ENCODE measurements around the gene EPSTI1.
A peak's percentile ranks its signal among the peaks of the same experiment; 100 is the strongest.

The EPSTI1 gene

GRCh38 chr13:42971691-42972347 is 20.2 kb downstream of the EPSTI1 start:
- DNase-seq (ENCODE audit: low read depth in 3 of 3), result no peak

DNA sequence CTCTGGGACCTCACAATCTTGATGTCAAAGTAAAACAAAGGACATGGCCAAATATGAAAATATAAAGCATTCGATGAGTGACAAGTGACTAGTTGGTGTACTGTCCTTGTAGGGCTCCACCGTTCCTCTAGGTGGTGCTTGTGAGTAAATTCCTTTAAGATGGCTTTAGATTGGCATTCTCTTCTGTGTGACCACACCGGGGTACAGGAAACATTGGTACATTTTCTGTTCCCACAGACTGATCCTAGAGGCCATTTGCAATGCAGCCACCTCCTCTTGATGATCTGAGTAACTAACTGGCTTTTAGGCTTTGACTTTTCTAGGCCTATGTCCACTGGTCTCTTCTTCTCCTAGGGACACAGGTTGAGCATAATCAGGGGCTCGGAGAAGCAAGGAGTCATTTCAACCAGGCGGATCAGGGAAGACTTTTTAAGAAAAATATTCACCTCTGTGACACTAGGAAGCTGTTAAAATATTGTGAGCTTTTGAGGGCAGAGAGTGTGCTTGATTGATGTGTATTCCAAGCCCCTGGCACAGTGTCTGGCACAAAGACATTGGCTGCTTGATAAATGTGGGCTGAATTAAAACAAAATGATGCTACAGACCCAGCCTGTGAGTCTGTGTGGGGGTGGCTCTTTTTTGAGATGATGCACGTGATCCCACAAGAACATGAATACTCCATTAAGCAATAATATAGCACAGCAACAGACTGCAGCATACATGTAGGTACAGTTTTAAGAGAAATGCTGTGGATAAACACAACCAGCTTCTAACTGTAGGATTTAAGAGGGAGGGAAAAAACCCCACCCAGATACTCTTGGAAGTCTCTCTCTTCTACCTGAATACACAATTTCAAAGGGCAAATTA is 21.0 kb downstream of the EPSTI1 start:
- DNase-seq (ENCODE audit: low read depth in 3 of 3), result peak in 1 of 3 experiments; percentile 25

GRCh38 chr13:42969565-42970172 is 22.4 kb downstream of the EPSTI1 start:
- peak; percentile 55 to 76 (median 73) for DNase-seq (ENCODE audit: low read depth in 3 of 3)

GRCh38 chr13:42968906-42969305 is 23.1 kb downstream of the EPSTI1 start:
- DNase-seq (ENCODE audit: low read depth in 3 of 3), result no peak

- DNase-seq (ENCODE audit: low read depth in 3 of 3), result no peak
Measured at GRCh38 chr13:42967660-42968059, 24.4 kb downstream of the EPSTI1 start.

GRCh38 chr13:42965281-42965680 is 26.8 kb downstream of the EPSTI1 start:
- DNase-seq (ENCODE audit: low read depth in 3 of 3), result no peak

- no peak for DNase-seq (ENCODE audit: low read depth in 3 of 3)
Measured at GRCh38 chr13:42964761-42965161, 27.3 kb downstream of the EPSTI1 start.

- no peak for DNase-seq (ENCODE audit: low read depth in 3 of 3)
Measured at GRCh38 chr13:42959615-42960014, 32.4 kb downstream of the EPSTI1 start.

- no peak for DNase-seq (ENCODE audit: low read depth in 3 of 3)
Measured at GRCh38 chr13:42957881-42958280, 34.2 kb downstream of the EPSTI1 start.

DNA sequence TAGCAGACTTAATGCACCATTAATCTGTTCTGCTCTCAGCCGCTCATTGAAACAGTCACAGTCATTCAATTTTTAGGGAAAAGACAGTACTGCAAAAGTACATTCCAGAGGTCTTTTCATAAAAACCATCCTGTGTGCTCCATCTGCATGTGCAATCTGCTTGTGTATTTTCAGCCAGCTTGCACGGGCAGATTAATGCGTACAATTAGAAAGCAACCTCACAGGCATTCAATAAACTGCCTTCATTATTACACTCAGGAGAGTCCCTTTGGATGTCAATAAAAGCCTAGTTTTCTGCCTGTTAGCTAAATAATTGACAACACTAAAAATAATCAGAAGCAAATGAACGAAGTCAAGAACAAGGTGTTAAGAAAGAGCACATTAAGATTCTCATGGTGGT is 41.9 kb downstream of the EPSTI1 start:
- no peak for DNase-seq (ENCODE audit: low read depth in 3 of 3)

DNA sequence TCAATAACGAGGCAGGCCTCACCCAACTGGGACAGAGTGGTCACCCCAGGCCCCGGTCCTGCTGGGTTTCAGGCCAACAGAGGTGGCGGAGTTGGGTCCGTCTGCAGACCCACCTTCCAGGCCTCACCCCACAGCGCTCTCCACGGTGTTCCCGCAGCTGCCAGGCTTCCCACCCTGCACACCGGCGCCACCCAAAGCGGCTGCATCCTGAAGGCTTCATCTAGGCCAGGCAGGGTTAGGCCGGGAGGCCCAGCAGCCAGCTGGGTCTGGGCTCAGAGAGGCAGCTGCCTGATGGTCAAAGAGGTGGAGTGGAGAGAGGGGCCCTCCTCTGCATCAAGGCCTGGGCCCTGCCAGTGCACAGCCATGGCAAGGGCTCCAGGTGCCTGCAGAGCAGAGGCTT is 44.1 kb downstream of the EPSTI1 start:
- no peak for DNase-seq (ENCODE audit: low read depth in 3 of 3)

- no peak for DNase-seq (ENCODE audit: low read depth in 3 of 3)
Measured at GRCh38 chr13:42946927-42947326, 45.1 kb downstream of the EPSTI1 start.

- no peak for DNase-seq (ENCODE audit: low read depth in 3 of 3)
Measured at GRCh38 chr13:42929886-42930535, 62.0 kb downstream of the EPSTI1 start.

- DNase-seq (ENCODE audit: low read depth in 3 of 3), result no peak
Measured at GRCh38 chr13:42926555-42926954, 65.5 kb downstream of the EPSTI1 start.

GRCh38 chr13:42926043-42926442 is 66.0 kb downstream of the EPSTI1 start:
- DNase-seq (ENCODE audit: low read depth in 3 of 3), result no peak

- no peak for DNase-seq (ENCODE audit: low read depth in 3 of 3)
Measured at GRCh38 chr13:42925626-42926025, 66.4 kb downstream of the EPSTI1 start.

DNA sequence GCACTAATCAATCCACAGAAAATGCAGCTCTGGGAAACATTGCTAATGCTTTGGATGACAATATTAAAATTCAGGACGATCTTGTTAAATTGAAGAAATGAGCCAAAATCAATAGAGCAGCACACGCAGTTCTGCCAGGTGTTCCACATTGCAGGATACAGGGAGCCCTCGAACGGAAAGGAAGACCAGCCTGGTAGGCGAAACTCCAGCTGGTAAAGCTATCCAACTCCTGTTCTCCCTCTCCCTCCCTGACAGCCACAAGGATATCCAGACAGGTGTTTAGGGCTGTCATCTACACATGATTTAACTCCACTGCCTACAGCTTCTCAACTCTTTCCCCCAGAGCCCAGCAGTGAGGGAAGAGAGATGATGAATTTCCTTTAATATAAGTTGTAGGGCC is 67.7 kb downstream of the EPSTI1 start:
- DNase-seq (ENCODE audit: low read depth in 3 of 3), result no peak

GRCh38 chr13:42907745-42908144 is 84.3 kb downstream of the EPSTI1 start:
- DNase-seq (ENCODE audit: low read depth in 3 of 3), result no peak

- DNase-seq (ENCODE audit: low read depth in 3 of 3), result no peak
Measured at GRCh38 chr13:42906257-42906656, 85.8 kb downstream of the EPSTI1 start.

GRCh38 chr13:42905579-42905978 is 86.5 kb downstream of the EPSTI1 start:
- no peak for DNase-seq (ENCODE audit: low read depth in 3 of 3)

GRCh38 chr13:42899266-42899665 is 92.8 kb downstream of the EPSTI1 start:
- DNase-seq (ENCODE audit: low read depth in 3 of 3), result no peak

GRCh38 chr13:42895776-42896175 is 96.3 kb downstream of the EPSTI1 start:
- no peak for DNase-seq (ENCODE audit: low read depth in 3 of 3)
